Fibroblast of pulmonary artery (primary cell): ENCODE results near the gene HIGD1C.
"Not testable (repeated sequence)": the region's sequence is repeated elsewhere in the genome, so short reads cannot be mapped to it uniquely, and the experiment has no call there.

ENCODE experiments used
- DNase-seq: peaks from one replicate; pipeline ENCODE4 v3.0.0-alpha.2; 2010; ENCODE audit warnings: low read depth
- H3K4me3 ChIP-seq: replicated peaks from 2 replicates; pipeline ENCODE4 v1.5.1; 2011; ENCODE audit warnings: low read depth, mild to moderate bottlenecking, control low read depth, low read length, moderate library complexity
- CTCF ChIP-seq: IDR thresholded peaks from 2 replicates; pipeline ENCODE4 v1.5.1; 2011; ENCODE audit warnings: mild to moderate bottlenecking, control low read depth, low read length, inconsistent platforms; ENCODE audit errors: missing control alignments

Gene HIGD1C

GRCh38 chr12:51008329-51009055 lies 56.1 kb downstream of the HIGD1C start:
- DNase-seq, result no peak

GRCh38 chr12:51009056-51009440 lies 56.7 kb downstream of the HIGD1C start:
- DNase-seq, result peak; percentile 22
- H3K4me3 ChIP-seq, result no peak overlapping the region
- TF ChIP-seq CTCF, result no peak

More at GRCh38 chr12:51008329-51009055, 56.1 kb downstream of the HIGD1C start:
- H3K4me3 ChIP-seq, result no peak overlapping the region
- TF ChIP-seq CTCF, result no peak

- TF ChIP-seq CTCF, result no peak
- H3K4me3 ChIP-seq, result no peak overlapping the region
- no peak for DNase-seq
These were observed 59.6 kb downstream of the HIGD1C start for GRCh38 chr12:51011955-51012354.

GRCh38 chr12:51012570-51013236 lies 60.4 kb downstream of the HIGD1C start:
- TF ChIP-seq CTCF, result no peak
- DNase-seq, result no peak
- no peak overlapping the region for H3K4me3 ChIP-seq

- no peak for TF ChIP-seq CTCF
- DNase-seq, result no peak
- H3K4me3 ChIP-seq, result no peak overlapping the region
These were observed 61.1 kb downstream of the HIGD1C start for GRCh38 chr12:51013441-51013840.

- not testable (repeated sequence) for H3K4me3 ChIP-seq, DNase-seq
These were observed 62.1 kb downstream of the HIGD1C start for GRCh38 chr12:51014467-51014866.

- TF ChIP-seq CTCF, result no peak
- H3K4me3 ChIP-seq, result no peak overlapping the region
- DNase-seq, result no peak
These were observed 65.1 kb downstream of the HIGD1C start for GRCh38 chr12:51017452-51017851.
